Uterus (tissue), 4 donors: Measurements from ENCODE around the gene DPY30. TPM values are rescaled to one million over a fixed set of nuclear protein-coding genes. Genes with fewer than 3 reads are reported as not detected.
A peak's percentile ranks its signal among the peaks of the same experiment; 100 is the strongest.
"Not testable (repeated sequence)": the region's sequence is repeated elsewhere in the genome, so short reads cannot be mapped to it uniquely, and the experiment has no call there.

ENCODE experiments used
- DNase-seq, 2 donors: peaks; one replicate each; pipeline ENCODE4 v3.0.0-alpha.2; 2019 to 2020
- H3K27ac ChIP-seq, 2 donors: fragments of 200-600 bp; sonication (generic); 1 replicate in 1 of 2; 2 replicates in 1 of 2; pipeline ENCODE4 v1.5.1; 2016 to 2018
- H3K27me3 ChIP-seq, 2 donors: fragments of 200-600 bp; sonication (generic); one replicate each; pipeline ENCODE4 v1.5.1; 2018 to 2019; ENCODE audit warnings: control low read depth in 1 of 2
- H3K36me3 ChIP-seq, 2 donors: fragments of 200-600 bp; sonication (generic); one replicate each; pipeline ENCODE4 v1.5.1; 2019; ENCODE audit warnings: control low read depth in 1 of 2
- H3K4me1 ChIP-seq, 2 donors: fragments of 200-600 bp; sonication (generic); one replicate each; pipeline ENCODE4 v1.5.1; 2018 to 2019; ENCODE audit warnings: control low read depth in 1 of 2
- H3K4me3 ChIP-seq, 2 donors: fragments of 200-600 bp; sonication (generic); 1 replicate in 1 of 2; 2 replicates in 1 of 2; pipeline ENCODE4 v1.5.1; 2018 to 2019; ENCODE audit warnings: mild to moderate bottlenecking in 1 of 2
- H3K9me3 ChIP-seq, 2 donors: fragments of 200-600 bp; sonication (generic); one replicate each; pipeline ENCODE4 v1.5.1; 2019; ENCODE audit warnings: control low read depth in 1 of 2
- POLR2A ChIP-seq, 2 donors: fragments of 450-650 bp; IDR thresholded peaks; one replicate each; pipeline ENCODE4 v1.6.1; 2016; ENCODE audit warnings: antibody characterized with exemption in 2 of 2, mild to moderate bottlenecking in 1 of 2, moderate library complexity in 1 of 2
- intact Hi-C: fragments of 100-400 bp; cut with DNase I; formaldehyde crosslinking; loops from one replicate; pipeline ENCODE4 v1.15.1; 2023; ENCODE audit warnings: low total_unique reads
- total RNA-seq, 4 donors: library from RNA; depleted of rRNA in 3 of 4; stranded (reverse); fragments of >200 nt in 3 of 4; gene quantifications; one replicate each; pipeline versions ENCODE4 v1.1.0 to v1.2.4, GENCODE V29; 2014 to 2023
- TF ChIP-seq, protein P1 (sequence below), 4 experiments: fragments of 200-600 bp in 2 of 4; fragments of 450-650 bp in 2 of 4; sonication (generic) in 2 of 4; IDR thresholded peaks; one replicate each; pipeline ENCODE4 v1.5.1; 2016 to 2019; ENCODE audit warnings: antibody characterized with exemption in 4 of 4, mild to moderate bottlenecking in 2 of 4, moderate library complexity in 1 of 4
- donor health status: DM: yes; HTN: yes; CAD: no.

DPY30 gene
- total RNA-seq, 4 donors from 2014 or later = 37.1 to 165 (median 43.4) TPM

DNA sequence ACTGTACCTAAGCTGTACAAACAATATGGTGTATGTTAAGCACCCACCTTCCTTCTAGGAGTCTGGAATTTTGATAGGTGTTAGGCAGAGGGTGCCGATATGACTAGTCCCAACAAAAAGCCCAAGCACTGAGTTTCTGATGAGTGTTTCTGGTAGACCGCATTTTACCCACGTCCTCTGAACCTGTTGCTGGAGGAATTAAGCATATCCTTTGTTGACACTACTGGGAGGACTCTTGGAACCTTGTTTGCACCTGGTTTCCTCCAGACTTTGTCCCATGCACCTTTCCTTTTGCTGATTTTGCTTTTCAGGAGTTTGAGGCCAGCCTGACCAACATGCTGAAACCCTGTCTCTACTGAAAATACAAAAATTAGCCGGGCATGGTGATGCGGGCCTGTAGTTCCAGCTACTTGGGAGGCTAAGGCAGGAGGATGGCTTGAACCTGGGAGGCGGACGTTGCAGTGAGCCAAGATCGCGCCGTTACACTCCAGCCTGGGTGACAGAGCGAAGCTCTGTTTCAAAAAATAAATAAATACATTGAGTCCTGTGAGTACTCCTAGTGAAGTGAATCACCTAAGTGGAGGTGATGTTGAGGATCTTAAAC lies 12.3 kb upstream of the DPY30 start:
- Histone ChIP-seq H3K4me3 (no peak overlapping the region), H3K9me3 (no peaks in the 10 kb centered on the region), H3K27ac (no peak overlapping the region), H3K4me1 (no peaks in the 10 kb centered on the region), H3K27me3 (no peaks in the 10 kb centered on the region), H3K36me3 (no peaks in the 10 kb centered on the region)
- intact Hi-C loops = no loop called here
- no peak for DNase-seq
- TF ChIP-seq POLR2A (IDR thresholded peaks at IDR 0.05) = no peak

DNA sequence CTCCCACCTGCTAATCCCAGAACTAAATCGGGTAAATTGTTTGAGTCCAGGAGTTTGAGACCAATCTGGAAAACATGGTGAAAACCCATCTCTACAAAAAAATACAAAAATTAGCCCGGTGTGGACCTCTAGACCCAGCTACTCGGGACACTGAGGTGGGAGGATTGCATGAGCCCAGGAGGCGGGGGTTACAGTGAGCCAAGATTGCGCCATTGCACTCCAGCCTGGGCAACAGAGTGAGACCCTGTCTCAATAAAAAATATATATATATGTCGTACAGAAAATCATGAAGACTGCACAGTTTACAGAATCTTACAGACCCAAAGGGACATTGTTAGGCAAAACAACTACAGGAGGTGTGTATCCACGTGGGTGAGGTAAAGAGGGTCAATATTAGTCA lies 4.0 kb upstream of the DPY30 start:
- no peak overlapping the region for H3K4me3 ChIP-seq
- H3K9me3 ChIP-seq = no peaks in the 10 kb centered on the region
- no peak overlapping the region for H3K27ac ChIP-seq
- TF ChIP-seq, protein P1, sequence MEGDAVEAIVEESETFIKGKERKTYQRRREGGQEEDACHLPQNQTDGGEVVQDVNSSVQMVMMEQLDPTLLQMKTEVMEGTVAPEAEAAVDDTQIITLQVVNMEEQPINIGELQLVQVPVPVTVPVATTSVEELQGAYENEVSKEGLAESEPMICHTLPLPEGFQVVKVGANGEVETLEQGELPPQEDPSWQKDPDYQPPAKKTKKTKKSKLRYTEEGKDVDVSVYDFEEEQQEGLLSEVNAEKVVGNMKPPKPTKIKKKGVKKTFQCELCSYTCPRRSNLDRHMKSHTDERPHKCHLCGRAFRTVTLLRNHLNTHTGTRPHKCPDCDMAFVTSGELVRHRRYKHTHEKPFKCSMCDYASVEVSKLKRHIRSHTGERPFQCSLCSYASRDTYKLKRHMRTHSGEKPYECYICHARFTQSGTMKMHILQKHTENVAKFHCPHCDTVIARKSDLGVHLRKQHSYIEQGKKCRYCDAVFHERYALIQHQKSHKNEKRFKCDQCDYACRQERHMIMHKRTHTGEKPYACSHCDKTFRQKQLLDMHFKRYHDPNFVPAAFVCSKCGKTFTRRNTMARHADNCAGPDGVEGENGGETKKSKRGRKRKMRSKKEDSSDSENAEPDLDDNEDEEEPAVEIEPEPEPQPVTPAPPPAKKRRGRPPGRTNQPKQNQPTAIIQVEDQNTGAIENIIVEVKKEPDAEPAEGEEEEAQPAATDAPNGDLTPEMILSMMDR (IDR thresholded peaks at IDR 0.05) = no peak
- no peak for TF ChIP-seq POLR2A (IDR thresholded peaks at IDR 0.05)
- intact Hi-C loops = no loop called here
- no peak for DNase-seq
- no peaks in the 10 kb centered on the region for H3K4me1 ChIP-seq
- H3K27me3 ChIP-seq = no peaks in the 10 kb centered on the region
- H3K36me3 ChIP-seq = no peaks in the 10 kb centered on the region

DNA sequence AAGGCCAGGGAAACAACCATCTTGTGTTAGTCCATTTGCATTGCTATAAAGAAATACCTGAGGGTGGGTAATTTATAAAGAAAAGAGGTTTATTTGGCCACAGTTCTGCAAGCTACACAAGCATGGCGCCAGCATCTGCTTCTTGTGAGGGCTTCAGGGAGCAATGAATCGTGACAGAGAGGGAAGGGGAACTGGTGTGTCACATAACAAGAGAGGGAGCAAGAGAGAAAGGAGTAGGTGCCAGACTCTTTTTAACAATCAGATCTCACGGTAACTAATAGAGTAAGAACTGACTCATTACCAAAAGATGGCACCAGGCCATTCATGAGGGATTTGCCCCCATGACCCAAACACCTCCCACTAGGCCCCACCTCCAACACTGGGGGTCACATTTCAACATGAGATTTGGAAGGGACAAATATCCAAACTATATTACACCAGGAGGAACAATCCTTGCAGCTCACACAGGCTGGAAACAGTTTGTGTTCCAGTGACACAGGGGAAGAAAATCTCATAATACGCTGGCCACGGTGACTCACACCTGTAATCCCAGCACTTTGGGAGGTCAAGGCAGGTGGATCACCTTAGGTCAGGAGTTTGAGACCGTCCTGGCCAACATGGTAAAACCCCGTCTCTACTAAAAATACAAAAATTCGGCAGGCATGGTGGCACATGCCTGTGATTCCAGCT lies 5.3 kb downstream of the DPY30 start:
- H3K4me3 ChIP-seq, intact Hi-C loops, H3K27me3 ChIP-seq, H3K27ac ChIP-seq, H3K9me3 ChIP-seq, H3K36me3 ChIP-seq, H3K4me1 ChIP-seq, DNase-seq: not testable (repeated sequence)

DNA sequence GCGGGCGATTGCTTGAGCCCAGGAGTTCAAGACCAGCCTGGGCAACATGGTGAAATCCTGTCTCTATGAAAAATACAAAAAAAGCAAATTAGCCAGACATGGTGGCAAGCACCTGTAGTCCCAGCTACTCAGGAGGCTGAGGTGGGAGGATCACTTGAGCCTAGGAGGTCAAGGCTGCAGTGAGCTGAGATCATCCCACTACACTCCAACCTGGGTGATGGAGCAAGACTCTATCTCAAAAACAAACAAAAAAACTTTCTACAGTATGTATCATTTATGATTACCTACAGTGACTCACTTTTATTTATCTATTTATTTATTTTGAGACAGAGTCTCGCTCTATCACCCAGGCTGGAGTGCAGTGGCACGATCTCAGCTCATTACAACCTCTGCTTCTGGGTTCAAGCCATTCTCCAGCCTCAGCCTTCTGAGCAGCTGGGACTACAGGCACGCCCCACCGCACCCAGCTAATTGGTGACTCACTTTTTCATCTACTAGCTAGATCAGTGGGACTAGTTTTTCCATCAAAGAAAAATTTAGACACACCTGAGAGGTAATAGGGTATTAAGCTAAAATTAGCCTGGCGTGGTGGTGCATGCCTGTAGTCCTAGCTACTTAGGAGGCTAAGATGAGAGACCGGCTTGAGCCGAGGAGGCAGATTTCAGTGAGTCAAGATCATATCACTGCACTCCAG lies 20.7 kb downstream of the DPY30 start:
- H3K9me3 ChIP-seq, H3K4me1 ChIP-seq, intact Hi-C loops, H3K27me3 ChIP-seq, H3K4me3 ChIP-seq, DNase-seq, H3K36me3 ChIP-seq, H3K27ac ChIP-seq: not testable (repeated sequence)

DNA sequence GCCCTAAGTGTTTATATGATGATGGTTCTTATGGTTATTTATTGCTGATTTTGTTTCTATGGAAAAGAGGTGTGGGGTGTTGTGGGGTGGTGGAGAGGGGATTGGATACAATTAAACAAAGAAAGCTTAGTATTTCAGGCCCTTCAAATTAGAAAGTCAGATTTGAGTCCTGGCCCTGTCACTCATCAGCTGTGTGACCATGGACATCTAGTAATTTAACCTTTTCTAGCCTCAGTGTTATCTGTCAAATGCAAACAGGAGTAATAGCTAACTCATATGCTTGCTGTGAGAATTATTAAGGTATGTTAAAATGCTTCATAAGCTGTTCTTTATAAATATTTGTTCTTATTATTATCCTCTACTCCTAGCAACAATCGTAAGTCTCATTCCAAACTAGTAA lies 26.7 kb downstream of the DPY30 start:
- H3K4me3 ChIP-seq = no peak overlapping the region
- H3K36me3 ChIP-seq = no peaks in the 10 kb centered on the region
- H3K27ac ChIP-seq = no peak overlapping the region
- H3K4me1 ChIP-seq = peaks cover 5 to 10% of the 10 kb centered on the region in 2 donors
- no peak for DNase-seq
- no peaks in the 10 kb centered on the region for H3K9me3 ChIP-seq
- no peaks in the 10 kb centered on the region for H3K27me3 ChIP-seq
- intact Hi-C loops = no loop called here
- no peak for TF ChIP-seq POLR2A (IDR thresholded peaks at IDR 0.05)
- TF ChIP-seq, protein P1 (IDR thresholded peaks at IDR 0.05) = no peak

DNA sequence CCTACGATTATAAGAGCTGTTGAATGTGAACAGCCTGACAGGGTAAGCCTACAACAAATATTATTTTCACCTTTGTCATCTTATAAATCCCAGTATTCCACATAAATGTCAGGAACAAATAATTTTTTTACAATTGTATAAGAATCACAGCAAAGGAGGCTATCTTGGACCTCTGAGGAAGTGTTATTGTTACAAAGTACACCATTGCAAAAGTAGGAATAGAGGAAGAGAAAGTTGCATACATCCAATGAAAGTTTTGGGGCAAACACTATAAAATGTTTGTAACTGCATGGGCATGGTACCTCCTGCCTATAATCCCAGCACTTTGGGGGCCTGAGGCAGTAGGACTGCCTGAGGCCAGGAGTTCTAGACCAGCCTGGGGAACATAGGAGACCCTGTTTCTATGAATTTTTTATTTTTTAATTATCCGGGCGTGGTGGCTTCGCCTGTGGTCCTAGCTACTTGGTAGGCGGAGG lies 28.1 kb downstream of the DPY30 start:
- peaks cover 5 to 16% of the 10 kb centered on the region in 2 donors for H3K4me1 ChIP-seq
- TF ChIP-seq, protein P1 (IDR thresholded peaks at IDR 0.05) = no peak
- no peak for TF ChIP-seq POLR2A (IDR thresholded peaks at IDR 0.05)
- H3K36me3 ChIP-seq = no peaks in the 10 kb centered on the region
- peak overlapping the region; percentile 75 to 96 for H3K27ac ChIP-seq
- peak overlapping the region; percentile 56 to 82 for H3K4me3 ChIP-seq
- intact Hi-C loops = no loop called here
- no peak for DNase-seq
- H3K9me3 ChIP-seq = no peaks in the 10 kb centered on the region
- H3K27me3 ChIP-seq = no peaks in the 10 kb centered on the region
